Large intestine (tissue), 3 donors: ENCODE data around the gene AGFG2. TPM values are rescaled to one million over a fixed set of nuclear protein-coding genes. Genes with fewer than 3 reads are reported as not detected.

Source experiments
- DNase-seq, 2 donors: peaks; one replicate each; pipeline versions ENCODE4 v3.0.0 to v3.0.0-alpha.2; 2013
- H3K27ac ChIP-seq: one replicate; pipeline ENCODE4 v1.5.1; 2013; ENCODE audit warnings: low read length
- H3K27me3 ChIP-seq: 2 replicates; pipeline ENCODE4 v1.6.1; 2013; ENCODE audit warnings: low read length; ENCODE audit not compliant: control insufficient read depth, insufficient read depth
- H3K36me3 ChIP-seq: 2 replicates; pipeline ENCODE4 v1.6.1; 2013; ENCODE audit warnings: low read length; ENCODE audit not compliant: control insufficient read depth, insufficient read depth
- H3K4me1 ChIP-seq: one replicate; pipeline ENCODE4 v1.6.1; 2013; ENCODE audit warnings: low read length; ENCODE audit not compliant: control insufficient read depth, insufficient read depth
- H3K4me3 ChIP-seq: one replicate; pipeline ENCODE4 v1.5.1; 2013; ENCODE audit warnings: low read length
- H3K9me3 ChIP-seq: one replicate; pipeline ENCODE4 v1.6.1; 2013; ENCODE audit warnings: mild to moderate bottlenecking, low read depth, low read length, moderate library complexity; ENCODE audit not compliant: control insufficient read depth
- WGBS: methylation state at CpG from one replicate; pipeline ENCODE4 v1.1.5; 2013; ENCODE audit warnings: low lambda C conversion rate; ENCODE audit not compliant: insufficient coverage; 5-methylcytosine and 5-hydroxymethylcytosine counted together
- polyA plus RNA-seq: library from polyadenylated mRNA; unstranded; fragments of 120-200 nt; gene quantifications from one replicate; pipeline ENCODE4 v1.2.1, GENCODE V29; 2013

Gene AGFG2
- polyA plus RNA-seq, 1 donor, result 18.6 TPM

DNA sequence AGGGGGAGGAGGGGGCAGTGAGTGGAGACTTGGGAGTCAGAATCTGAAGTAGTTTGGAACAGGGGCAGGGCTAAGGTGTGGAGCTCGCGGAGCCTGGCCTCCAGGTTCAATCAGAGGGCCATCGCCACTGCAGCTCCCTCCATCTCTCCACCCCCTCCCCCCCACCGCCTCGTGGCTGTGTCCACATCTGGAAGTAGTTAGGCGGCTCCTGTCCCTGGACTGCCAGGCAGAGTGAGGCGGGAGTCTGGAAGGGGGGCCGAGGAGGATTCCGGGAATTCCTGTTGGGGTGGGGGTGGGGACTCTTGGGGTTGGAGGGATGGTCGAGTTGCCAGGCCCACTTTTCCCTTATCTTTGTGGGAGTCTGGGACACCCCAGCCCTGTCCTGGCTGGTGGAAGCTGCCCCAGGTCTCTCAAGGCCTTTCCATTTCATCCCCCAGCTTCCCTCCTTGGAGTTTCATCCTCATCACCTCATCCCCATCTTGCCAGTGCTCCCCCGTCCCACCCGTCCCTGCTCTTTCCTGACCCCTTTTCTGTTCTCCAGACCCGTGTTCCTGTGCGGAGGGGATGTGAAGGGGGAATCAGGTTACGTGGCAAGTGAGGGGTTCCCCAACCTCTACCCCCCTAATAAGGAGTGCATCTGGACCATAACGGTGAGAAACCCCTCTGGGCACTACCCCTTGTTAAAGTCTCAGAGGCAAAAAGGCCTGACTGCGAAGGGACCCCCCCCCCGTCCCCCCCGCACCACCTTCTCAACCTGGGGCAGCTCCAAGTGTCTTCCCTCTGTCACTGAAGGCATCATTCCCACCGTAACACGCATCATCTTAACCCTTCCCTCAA is 64.1 kb downstream of the AGFG2 start:
- peak in 1 of 2 donors; percentile 46 for DNase-seq
- peak overlapping the region; percentile 61 for H3K27ac ChIP-seq
- H3K36me3 ChIP-seq, result peaks cover 2% of the 10 kb centered on the region
- H3K27me3 ChIP-seq, result peaks cover 32% of the 10 kb centered on the region
- WGBS, result no CpG with 5 or more reads among the region's 21 CpGs
- H3K9me3 ChIP-seq, result peaks cover 4% of the 10 kb centered on the region
- H3K4me1 ChIP-seq, result peaks cover 36% of the 10 kb centered on the region
- peak overlapping the region; percentile 39 for H3K4me3 ChIP-seq

DNA sequence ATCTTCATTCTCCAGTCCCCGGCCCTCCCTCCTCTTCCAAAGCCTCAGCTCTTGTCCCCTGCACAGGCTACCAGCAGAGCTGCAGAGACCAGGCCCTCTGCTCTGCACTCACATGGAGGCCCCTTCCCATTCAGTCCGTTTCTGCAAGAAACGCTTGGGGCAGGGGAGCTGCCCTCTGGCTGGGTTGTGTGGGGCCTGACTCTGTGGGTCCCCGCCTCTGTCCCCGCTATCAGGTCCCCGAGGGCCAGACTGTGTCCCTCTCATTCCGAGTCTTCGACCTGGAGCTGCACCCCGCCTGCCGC is 64.7 kb downstream of the AGFG2 start:
- peak overlapping the region; percentile 61 for H3K27ac ChIP-seq
- peak overlapping the region; percentile 39 for H3K4me3 ChIP-seq
- H3K4me1 ChIP-seq, result peaks cover 36% of the 10 kb centered on the region
- no CpG with 5 or more reads among the region's 10 CpGs for WGBS
- DNase-seq, result no peak
- peaks cover 4% of the 10 kb centered on the region for H3K9me3 ChIP-seq
- peaks cover 2% of the 10 kb centered on the region for H3K36me3 ChIP-seq
- H3K27me3 ChIP-seq, result peaks cover 32% of the 10 kb centered on the region

DNA sequence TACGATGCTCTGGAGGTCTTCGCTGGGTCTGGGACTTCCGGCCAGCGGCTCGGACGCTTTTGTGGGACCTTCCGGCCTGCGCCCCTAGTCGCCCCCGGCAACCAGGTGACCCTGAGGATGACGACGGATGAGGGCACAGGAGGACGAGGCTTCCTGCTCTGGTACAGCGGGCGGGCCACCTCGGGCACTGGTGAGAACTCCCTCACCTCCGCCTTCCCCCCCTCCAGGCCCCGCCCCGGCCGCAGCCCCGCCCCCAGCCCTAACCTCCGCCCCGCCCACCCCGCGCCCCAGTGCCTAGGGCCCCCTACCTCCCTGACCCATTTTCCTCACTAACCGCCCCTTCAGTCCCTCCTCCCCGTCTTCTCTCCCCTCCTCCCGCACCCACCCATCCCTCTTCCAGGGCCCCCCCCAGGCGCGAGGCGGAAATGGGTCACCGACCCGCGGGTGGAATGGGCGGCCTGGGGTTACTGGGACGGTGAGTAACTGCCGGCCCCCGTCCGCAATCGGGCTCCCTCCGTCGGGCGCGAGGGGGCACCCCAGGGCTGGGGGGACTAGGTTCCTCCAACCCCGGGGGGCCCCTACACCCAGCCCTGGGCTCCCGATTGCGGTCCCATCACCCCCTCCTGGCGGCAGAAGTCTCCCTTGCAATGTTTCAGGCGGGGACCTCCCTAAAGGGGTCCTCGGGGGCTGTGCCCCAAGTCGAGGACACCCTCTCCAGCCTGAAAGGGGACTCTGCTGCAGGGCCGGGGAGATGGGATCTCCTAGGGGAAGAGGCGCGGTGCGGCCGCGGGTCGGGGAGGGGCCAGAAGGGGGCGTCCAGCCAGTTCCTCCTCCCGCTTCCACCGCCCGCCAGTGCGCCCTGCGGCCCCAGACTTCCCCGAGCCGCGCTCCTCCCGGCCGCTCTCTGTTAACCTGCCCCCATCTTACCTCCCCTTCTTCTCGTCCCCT is 65.3 kb downstream of the AGFG2 start:
- Histone ChIP-seq H3K4me3 (peak overlapping the region; percentile 72), H3K27ac (peak overlapping the region; percentile 61), H3K9me3 (peaks cover 4% of the 10 kb centered on the region), H3K27me3 (peaks cover 32% of the 10 kb centered on the region), H3K4me1 (peaks cover 36% of the 10 kb centered on the region), H3K36me3 (peaks cover 2% of the 10 kb centered on the region)
- DNase-seq, result peak in 1 of 2 donors; percentile 58
- no CpG with 5 or more reads among the region's 70 CpGs for WGBS

DNA sequence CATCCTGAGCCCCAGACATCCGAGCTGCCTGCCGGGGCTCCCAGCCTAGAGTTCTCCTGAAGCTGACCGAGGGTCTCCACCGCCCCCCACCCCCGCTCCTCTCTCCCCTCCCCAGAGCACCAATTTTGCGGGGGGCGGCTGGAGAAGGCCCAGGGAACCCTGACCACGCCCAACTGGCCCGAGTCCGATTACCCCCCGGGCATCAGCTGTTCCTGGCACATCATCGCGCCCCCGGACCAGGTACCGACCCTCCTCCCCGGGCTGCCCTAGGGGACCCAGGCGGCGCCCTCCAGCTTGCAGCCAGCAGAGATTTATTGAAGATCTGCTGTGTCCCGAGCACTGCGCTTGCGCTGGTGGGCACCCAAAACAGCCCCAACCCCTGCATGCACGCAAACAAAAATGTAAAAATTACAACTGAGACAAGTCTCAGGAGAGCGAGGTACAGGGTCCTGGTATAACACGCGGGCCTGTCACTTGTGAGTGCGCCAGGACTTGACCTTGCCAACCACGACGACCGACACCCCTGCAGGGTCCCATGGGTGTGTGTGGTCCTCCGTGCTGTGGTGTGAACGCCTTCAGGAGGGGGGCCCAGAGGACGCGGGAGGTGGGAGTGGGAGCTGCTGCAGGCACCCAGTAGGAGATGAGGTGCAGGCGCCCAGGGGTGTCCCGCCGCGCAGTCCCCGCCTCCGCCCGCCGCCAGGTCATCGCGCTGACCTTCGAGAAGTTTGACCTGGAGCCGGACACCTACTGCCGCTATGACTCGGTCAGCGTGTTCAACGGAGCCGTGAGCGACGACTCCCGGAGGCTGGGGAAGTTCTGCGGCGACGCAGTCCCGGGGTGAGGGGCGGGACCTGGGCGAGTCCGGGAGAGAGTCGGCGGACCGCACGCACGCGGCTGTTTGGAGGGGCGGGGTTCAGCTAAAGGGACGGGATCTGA is 66.2 kb downstream of the AGFG2 start:
- H3K4me3 ChIP-seq, result peak overlapping the region; percentile 72
- H3K36me3 ChIP-seq, result peaks cover 2% of the 10 kb centered on the region
- WGBS, result no CpG with 5 or more reads among the region's 68 CpGs
- DNase-seq, result peak in 1 of 2 donors; percentile 49
- H3K9me3 ChIP-seq, result peaks cover 4% of the 10 kb centered on the region
- H3K27me3 ChIP-seq, result peaks cover 32% of the 10 kb centered on the region
- H3K4me1 ChIP-seq, result peaks cover 28% of the 10 kb centered on the region
- H3K27ac ChIP-seq, result no peak overlapping the region

DNA sequence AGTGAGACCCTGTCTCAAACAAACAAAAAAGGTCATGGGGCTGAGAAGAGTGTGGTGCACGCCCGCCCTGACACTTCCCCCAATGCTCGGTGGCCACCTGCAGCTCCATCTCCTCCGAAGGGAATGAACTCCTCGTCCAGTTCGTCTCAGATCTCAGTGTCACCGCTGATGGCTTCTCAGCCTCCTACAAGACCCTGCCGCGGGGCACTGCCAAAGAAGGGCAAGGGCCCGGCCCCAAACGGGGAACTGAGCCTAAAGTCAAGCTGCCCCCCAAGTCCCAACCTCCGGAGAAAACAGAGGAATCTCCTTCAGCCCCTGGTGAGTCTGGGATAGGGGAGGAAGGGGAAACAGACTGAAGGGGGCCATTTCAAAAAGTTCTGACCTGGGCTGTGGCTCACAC is 67.3 kb downstream of the AGFG2 start:
- Histone ChIP-seq H3K27me3 (peaks cover 32% of the 10 kb centered on the region), H3K4me1 (peaks cover 27% of the 10 kb centered on the region), H3K27ac (no peak overlapping the region), H3K4me3 (no peak overlapping the region), H3K9me3 (peaks cover 4% of the 10 kb centered on the region), H3K36me3 (peaks cover 2% of the 10 kb centered on the region)
- DNase-seq, result no peak
- WGBS, result no CpG with 5 or more reads among the region's 12 CpGs

DNA sequence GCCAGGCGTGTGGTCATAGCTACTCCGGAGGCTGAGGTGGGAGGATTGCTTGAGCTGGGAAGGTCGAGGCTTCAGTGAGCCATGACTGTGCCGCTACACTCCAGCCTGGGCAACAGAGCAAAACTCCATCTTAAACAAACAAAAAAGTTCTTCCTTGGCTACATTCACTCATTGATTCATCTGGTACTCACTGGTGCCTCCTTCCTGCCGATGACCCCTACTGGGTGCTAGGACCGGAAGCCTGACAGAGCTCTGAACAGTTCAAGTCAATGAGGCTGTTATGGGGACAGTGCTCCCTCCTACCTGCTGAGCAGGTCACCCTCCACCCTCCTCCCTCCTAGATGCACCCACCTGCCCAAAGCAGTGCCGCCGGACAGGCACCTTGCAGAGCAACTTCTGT is 68.1 kb downstream of the AGFG2 start:
- Histone ChIP-seq H3K27ac (no peak overlapping the region), H3K4me1 (peaks cover 25% of the 10 kb centered on the region), H3K27me3 (peaks cover 32% of the 10 kb centered on the region), H3K36me3 (peaks cover 2% of the 10 kb centered on the region), H3K9me3 (peaks cover 4% of the 10 kb centered on the region), H3K4me3 (no peak overlapping the region)
- 85% methylated on average over 2 of the region's 8 CpGs for WGBS
- no peak for DNase-seq

DNA sequence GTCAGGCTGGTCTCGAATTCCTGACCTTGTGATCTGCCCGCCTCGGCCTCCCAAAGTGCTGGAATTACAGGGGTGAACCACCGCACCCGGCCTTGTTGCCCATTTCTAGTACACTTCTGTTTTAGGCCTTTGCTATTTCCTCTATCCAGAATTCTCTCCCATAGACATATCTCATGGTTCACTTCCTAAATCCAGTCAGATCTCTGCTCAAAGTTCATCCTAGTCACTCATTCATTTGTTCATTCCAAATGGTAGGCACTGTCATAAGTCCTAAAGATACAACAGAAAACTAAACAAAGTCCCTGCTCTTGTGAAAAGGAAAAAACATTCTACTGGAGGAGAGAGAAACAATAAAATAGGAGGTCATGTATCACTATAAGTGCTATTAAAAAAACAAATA is 71.0 kb downstream of the AGFG2 start:
- WGBS, result no CpG with 5 or more reads among the region's 5 CpGs
- no peak for DNase-seq
- H3K9me3 ChIP-seq, result no peaks in the 10 kb centered on the region
- H3K4me1 ChIP-seq, result peaks cover 15% of the 10 kb centered on the region
- H3K36me3 ChIP-seq, result peaks cover 2% of the 10 kb centered on the region
- H3K27ac ChIP-seq, result no peak overlapping the region
- no peak overlapping the region for H3K4me3 ChIP-seq
- peaks cover 17% of the 10 kb centered on the region for H3K27me3 ChIP-seq

DNA sequence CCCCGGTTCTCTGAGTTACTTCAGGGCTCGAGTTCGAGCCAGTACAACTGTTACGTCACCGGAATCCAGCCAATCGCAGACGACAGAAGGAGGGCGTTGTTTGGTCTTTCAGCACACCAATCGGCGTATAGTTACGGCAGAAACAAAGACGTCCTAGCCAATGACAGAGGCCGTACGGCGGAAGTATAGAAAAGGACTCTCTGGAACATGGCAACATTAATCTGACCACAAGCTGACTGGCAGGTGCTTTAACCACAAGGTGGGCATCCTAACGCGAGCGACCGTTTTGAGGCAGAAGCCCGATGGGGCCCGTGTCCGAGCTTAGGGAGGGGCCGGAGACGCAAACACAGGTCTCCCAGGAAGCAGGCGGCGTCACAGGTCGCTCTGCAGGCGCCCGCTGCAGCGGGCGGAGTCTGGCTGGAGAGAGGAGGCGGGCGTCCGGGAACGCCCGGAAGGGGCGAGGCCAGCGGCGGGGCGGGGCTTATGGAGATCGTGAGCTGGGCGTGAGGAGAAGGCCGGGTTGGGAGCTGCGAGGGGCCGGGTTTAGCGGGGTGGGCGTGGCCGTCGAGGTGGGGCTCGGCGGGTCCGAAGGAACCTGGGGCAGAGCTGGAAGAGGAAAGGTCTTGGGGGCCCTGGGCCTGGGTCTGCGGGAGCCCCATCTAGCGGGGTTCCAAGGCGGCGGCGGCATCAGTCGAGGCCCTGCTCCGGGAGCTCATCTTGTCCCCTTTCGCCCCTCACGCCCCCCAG is 73.2 kb downstream of the AGFG2 start, which contains the start of gene MOSPD3:
Gene MOSPD3 (plus strand): TSS at position 558 of the 747 bp plus-strand sequence. CDS start 252 bp downstream, outside the sequence.
- Histone ChIP-seq H3K4me3 (peak within 1 kb of the TSS; percentile 67), H3K4me1 (peaks cover 3% of the 10 kb centered on the region), H3K36me3 (no peaks in the 10 kb centered on the region), H3K9me3 (no peaks in the 10 kb centered on the region), H3K27me3 (no peaks in the 10 kb centered on the region), H3K27ac (peak within 1 kb of the TSS; percentile 98)
- WGBS, result no CpG with 5 or more reads among the region's 61 CpGs
- peak; percentile 99 for DNase-seq

DNA sequence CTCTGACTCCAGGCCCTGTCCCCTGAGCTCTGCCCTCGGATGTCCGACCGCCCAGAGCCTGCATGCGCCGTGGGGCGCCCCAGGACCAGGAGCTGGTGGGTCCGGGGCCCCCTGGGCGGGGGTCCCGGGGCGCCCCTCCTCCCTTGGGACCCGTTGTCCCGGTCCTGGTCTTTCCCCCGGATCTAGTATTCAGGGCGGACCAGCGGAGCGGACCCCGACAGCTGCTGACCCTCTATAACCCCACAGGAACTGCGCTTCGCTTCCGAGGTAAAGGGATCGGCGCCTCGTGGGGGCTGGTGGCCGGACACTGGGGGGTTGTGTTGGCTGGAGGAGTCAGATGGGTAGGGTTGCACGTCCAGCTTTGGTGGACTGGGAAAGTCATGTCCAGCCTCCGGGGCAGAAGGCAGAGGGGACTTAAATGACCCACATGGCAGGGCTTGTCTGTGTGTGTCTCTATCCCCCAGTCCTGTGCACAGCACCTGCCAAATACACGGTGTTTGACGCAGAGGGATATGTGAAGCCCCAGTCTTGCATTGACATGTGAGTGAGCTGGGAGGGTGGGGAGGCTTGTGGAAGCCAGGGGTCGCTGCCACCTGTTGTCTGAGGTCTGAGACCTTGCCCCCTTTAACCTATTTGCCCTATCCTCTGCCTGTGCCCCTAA is 73.9 kb downstream of the AGFG2 start:
- no peaks in the 10 kb centered on the region for H3K27me3 ChIP-seq
- peak overlapping the region; percentile 98 for H3K27ac ChIP-seq
- H3K4me3 ChIP-seq, result peak overlapping the region; percentile 67
- no peaks in the 10 kb centered on the region for H3K9me3 ChIP-seq
- H3K4me1 ChIP-seq, result peaks cover 3% of the 10 kb centered on the region
- no peaks in the 10 kb centered on the region for H3K36me3 ChIP-seq
- no CpG with 5 or more reads among the region's 29 CpGs for WGBS
- DNase-seq, result peak in 1 of 2 donors; percentile 36
